ENCODE results near the gene EML6. TPM values are rescaled to one million over a fixed set of nuclear protein-coding genes. Genes with fewer than 3 reads are reported as not detected.

The EML6 gene
- total and polyA plus RNA-seq, 2 of the 13 experiments (the other 11 are each of a cell fraction or from before 2014, with no cell fraction given), result 17.2 to 32.4 TPM

GRCh38 chr2:54969940-54970338 lies 246.5 kb downstream of the EML6 start:
- Histone ChIP-seq H3K27ac (ENCODE audit: extremely low read length, insufficient read depth, low read length) (no peak overlapping the region), H3K4me1 (ENCODE audit: insufficient read depth, low read length) (no peaks in the 10 kb centered on the region), H3K79me2 (ENCODE audit: insufficient read depth, low read length) (no peaks in the 10 kb centered on the region), H2AFZ (ENCODE audit: low read length) (no peak overlapping the region), H3K9me3 (ENCODE audit: low read length) (no peaks in the 10 kb centered on the region), H3K36me3 (replicated peaks in 1 of 2; ENCODE audit: control insufficient read depth in 1 of 2, insufficient read depth in 2 of 2, low read length in 2 of 2) (peaks cover 3 to 52% of the 10 kb centered on the region in 2 experiments; a peak in 3 of 5 replicates), H3K27me3 (ENCODE audit: control insufficient read depth in 1 of 2, insufficient read depth in 2 of 2, low read length in 2 of 2) (no peaks in the 10 kb centered on the region), H3K9ac (ENCODE audit: insufficient read depth, low read depth, low read length) (no peak overlapping the region), H4K20me1 (ENCODE audit: insufficient read depth, low read length) (no peaks in the 10 kb centered on the region), H3K4me3 (replicated peaks in 1 of 3; ENCODE audit: insufficient read depth in 1 of 3, low read depth in 2 of 3, low read length in 3 of 3) (no peak overlapping the region), H3K4me2 (ENCODE audit: low read depth, low read length) (no peak overlapping the region)
- ChIA-PET CTCF (ENCODE audit: low intra/inter-chr PET ratio, low total read pairs) (no interaction called here), POLR2A (no interaction called here)
- ATAC-seq (no peak), DNase-seq (ENCODE audit: low spot score) (no peak), FAIRE-seq (no peak)
- TF ChIP-seq MAFF (IDR thresholded peaks at IDR 0.05; ENCODE audit: low read depth, low read length) (no peak), RBM22 (optimal IDR thresholded peaks at IDR 0.05; ENCODE audit: low read length) (peak; percentile 55)
- intact Hi-C loops (cut with micrococcal nuclease; ENCODE audit: unreplicated experiment), result no loop called here
- WGBS (ENCODE audit: low lambda C conversion rate), result 95% methylated on average over 7 of the region's 7 CpGs
- no TSS peak for BruUV-seq (replicated peaks)
- in situ Hi-C loops (cut with HindIII; ENCODE audit: extremely low pct_ligation_motif_present, low pct_unique_long_range_greater_than_20kb), result no loop called here

- ChIA-PET POLR2A (no interaction called here), CTCF (ENCODE audit: low intra/inter-chr PET ratio, low total read pairs) (no interaction called here)
- Histone ChIP-seq H3K4me1 (ENCODE audit: insufficient read depth, low read length) (no peaks in the 10 kb centered on the region), H3K79me2 (ENCODE audit: insufficient read depth, low read length) (peaks cover 10% of the 10 kb centered on the region), H3K36me3 (replicated peaks in 1 of 2; ENCODE audit: control insufficient read depth in 1 of 2, insufficient read depth in 2 of 2, low read length in 2 of 2) (peaks cover 2 to 62% of the 10 kb centered on the region in 2 experiments; a peak in 3 of 5 replicates), H3K9me3 (ENCODE audit: low read length) (no peaks in the 10 kb centered on the region), H3K27me3 (ENCODE audit: control insufficient read depth in 1 of 2, insufficient read depth in 2 of 2, low read length in 2 of 2) (no peaks in the 10 kb centered on the region), H3K27ac (ENCODE audit: extremely low read length, insufficient read depth, low read length) (no peak overlapping the region), H2AFZ (ENCODE audit: low read length) (no peak overlapping the region), H3K4me2 (ENCODE audit: low read depth, low read length) (no peak overlapping the region), H3K4me3 (replicated peaks in 1 of 3; ENCODE audit: insufficient read depth in 1 of 3, low read depth in 2 of 3, low read length in 3 of 3) (no peak overlapping the region), H3K9ac (ENCODE audit: insufficient read depth, low read depth, low read length) (no peak overlapping the region), H4K20me1 (ENCODE audit: insufficient read depth, low read length) (no peaks in the 10 kb centered on the region)
- no peak for ATAC-seq
- in situ Hi-C loops (cut with HindIII; ENCODE audit: extremely low pct_ligation_motif_present, low pct_unique_long_range_greater_than_20kb), result no loop called here
- intact Hi-C loops (cut with micrococcal nuclease; ENCODE audit: unreplicated experiment), result no loop called here
- DNase-seq (ENCODE audit: low spot score), result no peak
- FAIRE-seq, result no peak
- TF ChIP-seq, protein P1, sequence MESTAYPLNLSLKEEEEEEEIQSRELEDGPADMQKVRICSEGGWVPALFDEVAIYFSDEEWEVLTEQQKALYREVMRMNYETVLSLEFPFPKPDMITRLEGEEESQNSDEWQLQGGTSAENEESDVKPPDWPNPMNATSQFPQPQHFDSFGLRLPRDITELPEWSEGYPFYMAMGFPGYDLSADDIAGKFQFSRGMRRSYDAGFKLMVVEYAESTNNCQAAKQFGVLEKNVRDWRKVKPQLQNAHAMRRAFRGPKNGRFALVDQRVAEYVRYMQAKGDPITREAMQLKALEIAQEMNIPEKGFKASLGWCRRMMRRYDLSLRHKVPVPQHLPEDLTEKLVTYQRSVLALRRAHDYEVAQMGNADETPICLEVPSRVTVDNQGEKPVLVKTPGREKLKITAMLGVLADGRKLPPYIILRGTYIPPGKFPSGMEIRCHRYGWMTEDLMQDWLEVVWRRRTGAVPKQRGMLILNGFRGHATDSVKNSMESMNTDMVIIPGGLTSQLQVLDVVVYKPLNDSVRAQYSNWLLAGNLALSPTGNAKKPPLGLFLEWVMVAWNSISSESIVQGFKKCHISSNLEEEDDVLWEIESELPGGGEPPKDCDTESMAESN (CRISPR knock-in tag; conservative IDR thresholded peaks at IDR 0.05), result no peak
- TF ChIP-seq RORA (CRISPR knock-in tag; IDR thresholded peaks at IDR 0.05), result 0 out of 2 replicates have a peak, but pooled peaks have one; percentile 17
- no TSS peak for BruUV-seq (replicated peaks)
- 96% methylated on average over 2 of the region's 2 CpGs for WGBS (ENCODE audit: low lambda C conversion rate)
These were observed 251.7 kb downstream of the EML6 start for GRCh38 chr2:54975175-54975574.
